Heart left ventricle (tissue), 13 donors: ENCODE measurements around the gene KHDC1L.
"Not testable (repeated sequence)": the region's sequence is repeated elsewhere in the genome, so short reads cannot be mapped to it uniquely, and the experiment has no call there.

Source experiments
- CTCF ChIP-seq, 12 donors: fragments of 200-600 bp; sonication (generic) in 4 of 12; IDR thresholded peaks; one replicate each; pipeline versions ENCODE4 v1.5.0 to v1.8.0; 2018 to 2022; ENCODE audit warnings: antibody characterized with exemption in 12 of 12, mild to moderate bottlenecking in 5 of 12
- POLR2A ChIP-seq, 2 donors: fragments of 450-650 bp; IDR thresholded peaks; one replicate each; pipeline ENCODE4 v1.6.1; 2017; ENCODE audit warnings: antibody characterized with exemption in 2 of 2, mild to moderate bottlenecking in 2 of 2, moderate library complexity in 2 of 2
- donor health status: ischemic (EF 13 %, LVEDD 7.1; RV severe dilation, severe dysfunction).
- donor health status: DM: no; HTN: yes; CAD: no.
- donor health status: DM: no; HTN: no; CAD: no.
- donor health status: ischemic (EF 25% LVEDD 6.9; RV normal size, moderate dysfunction).
- donor health status: ischemic (EF 25% LVEDD 5.7; RV mildly dilated, moderate dysfunction).
- donor health status: ischemic (EF 35%, LVEDD 5.7; RV mildly dilated, moderate dysfunction).
- donor health status: nonischemic (EF 11% LVEDD 7.7; RV severe dilation, severe dysfunction).
- donor health status: DM: yes; HTN: yes; CAD: no.
- donor health status: PGD.
- donor health status: ischemic (EF 29% LVEDD 5.4; RV normal size, mild dysfunction).
- donor health status: nonischemic (EF 23%, LVEDD 6.1; RV moderate dilation, normal function).

GRCh38 chr6:73193302-73193701 is 32.0 kb downstream of the KHDC1L start:
- not testable (repeated sequence) for TF ChIP-seq POLR2A, CTCF (IDR thresholded peaks at IDR 0.05)
